OCI-LY1 (cell line): Measurements from ENCODE around the gene RAPGEF5.

ENCODE experiments used
- EZH2 ChIP-seq: fragments of 200-600 bp; sonication (generic), shearing (Covaris generic); IDR thresholded peaks from 2 replicates; pipeline ENCODE4 v1.8.0; 2017; ENCODE audit warnings: borderline replicate concordance, mixed run types, mild to moderate bottlenecking, antibody characterized with exemption, low read length, moderate library complexity, mixed read lengths
- TF ChIP-seq, protein P1 (sequence below): fragments of 200-600 bp; sonication (generic), shearing (Covaris generic); IDR thresholded peaks from 2 replicates; pipeline ENCODE4 v1.5.1; 2017; ENCODE audit warnings: mild to moderate bottlenecking, antibody characterized with exemption, low read length, moderate library complexity, mixed read lengths

DNA sequence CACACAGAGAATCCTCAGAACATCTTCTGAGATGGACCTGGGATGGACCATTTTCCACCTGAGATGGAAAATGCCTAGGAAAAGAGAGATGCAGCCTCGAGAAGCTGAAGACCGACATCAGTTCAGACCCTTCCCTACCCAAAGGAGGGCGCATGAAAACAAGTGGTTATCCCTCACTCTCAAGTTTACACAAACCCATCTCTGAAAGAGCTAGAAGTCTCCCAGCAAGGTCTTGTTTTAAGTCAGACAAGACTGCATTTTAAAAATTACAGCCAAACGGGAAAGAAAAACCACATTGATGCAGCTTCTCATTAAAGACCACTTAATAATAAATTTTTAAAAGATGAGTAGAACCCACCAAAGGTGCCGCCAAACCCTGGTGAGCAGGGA is 1.3 kb downstream of the RAPGEF5 start:
- TF ChIP-seq, protein P1, sequence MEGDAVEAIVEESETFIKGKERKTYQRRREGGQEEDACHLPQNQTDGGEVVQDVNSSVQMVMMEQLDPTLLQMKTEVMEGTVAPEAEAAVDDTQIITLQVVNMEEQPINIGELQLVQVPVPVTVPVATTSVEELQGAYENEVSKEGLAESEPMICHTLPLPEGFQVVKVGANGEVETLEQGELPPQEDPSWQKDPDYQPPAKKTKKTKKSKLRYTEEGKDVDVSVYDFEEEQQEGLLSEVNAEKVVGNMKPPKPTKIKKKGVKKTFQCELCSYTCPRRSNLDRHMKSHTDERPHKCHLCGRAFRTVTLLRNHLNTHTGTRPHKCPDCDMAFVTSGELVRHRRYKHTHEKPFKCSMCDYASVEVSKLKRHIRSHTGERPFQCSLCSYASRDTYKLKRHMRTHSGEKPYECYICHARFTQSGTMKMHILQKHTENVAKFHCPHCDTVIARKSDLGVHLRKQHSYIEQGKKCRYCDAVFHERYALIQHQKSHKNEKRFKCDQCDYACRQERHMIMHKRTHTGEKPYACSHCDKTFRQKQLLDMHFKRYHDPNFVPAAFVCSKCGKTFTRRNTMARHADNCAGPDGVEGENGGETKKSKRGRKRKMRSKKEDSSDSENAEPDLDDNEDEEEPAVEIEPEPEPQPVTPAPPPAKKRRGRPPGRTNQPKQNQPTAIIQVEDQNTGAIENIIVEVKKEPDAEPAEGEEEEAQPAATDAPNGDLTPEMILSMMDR, result no peak
- no peak for TF ChIP-seq EZH2
